ENCODE measurements around the gene ELP5.
"Not testable (repeated sequence)": the region's sequence is repeated elsewhere in the genome, so short reads cannot be mapped to it uniquely, and the experiment has no call there.

ELP5 gene

GRCh38 chr17:7237266-7237760 lies 14.7 kb upstream of the ELP5 start:
- DNase-seq = no peak

DNA sequence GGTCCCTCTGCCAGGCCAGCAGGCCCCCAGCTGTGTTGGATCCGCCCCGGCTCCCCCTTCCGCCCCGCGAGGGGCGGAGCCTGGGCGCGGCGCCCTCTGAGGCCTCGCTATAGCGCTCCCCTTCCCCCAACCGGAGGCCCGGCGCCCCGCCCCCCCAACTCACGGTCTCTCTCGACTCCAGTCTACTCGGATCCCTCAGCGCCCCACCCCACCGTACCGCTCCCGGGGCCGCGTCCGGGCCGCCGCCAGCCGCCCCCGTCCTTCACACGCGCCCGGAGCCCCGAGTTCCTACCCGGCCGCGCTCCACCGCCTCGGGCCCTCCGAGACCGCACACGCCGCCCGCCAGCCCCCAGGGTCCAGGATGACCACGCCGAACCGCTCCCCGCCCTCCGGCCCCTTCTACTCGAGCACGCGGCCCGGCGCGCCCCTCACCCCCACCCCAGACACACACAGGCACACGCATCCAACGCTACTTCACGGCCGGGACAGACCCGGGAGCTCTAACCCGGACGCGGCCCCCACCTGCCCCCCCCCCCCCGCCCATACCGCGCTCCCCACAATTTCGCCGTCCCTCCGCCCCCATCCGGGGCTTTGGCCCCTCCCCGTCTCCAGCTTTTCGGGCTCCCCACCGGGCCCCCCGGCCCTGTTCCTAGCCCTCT lies 14.1 kb upstream of the ELP5 start:
- DNase-seq = peak; percentile 91

- peak; percentile 37 for DNase-seq
Observed at GRCh38 chr17:7238420-7239090, 13.5 kb upstream of the ELP5 start.

- DNase-seq = peak; percentile 98
Observed at GRCh38 chr17:7239091-7240027, 12.7 kb upstream of the ELP5 start, which contains the start of gene PHF23. Gene PHF23 (minus strand): TSS chr17:7239457. CDS start chr17:7239279, 178 bp downstream.

DNA sequence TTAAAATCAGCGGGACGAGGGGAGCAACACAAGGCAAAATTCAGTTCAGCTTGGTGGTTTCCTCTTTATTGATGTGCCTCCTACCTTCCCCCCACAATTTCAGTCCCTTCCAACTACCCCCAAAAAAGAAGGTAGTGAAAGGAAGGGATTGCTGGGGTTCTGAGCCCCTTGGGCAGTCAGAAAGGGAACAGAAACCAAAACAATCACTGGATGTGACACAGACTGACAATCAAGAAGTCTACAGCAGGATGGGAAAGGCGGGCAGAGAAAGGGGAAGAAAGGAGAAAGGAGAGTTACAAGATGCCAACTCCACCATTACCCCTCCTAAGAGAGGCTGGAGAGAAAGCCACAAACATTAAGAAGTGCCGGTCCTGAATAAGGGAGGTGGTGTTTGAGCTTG lies 11.6 kb upstream of the ELP5 start:
- no peak for DNase-seq

- DNase-seq = no peak
Observed at GRCh38 chr17:7241090-7241733, 10.8 kb upstream of the ELP5 start.

- peak; percentile 95 for DNase-seq
Observed at GRCh38 chr17:7241783-7242716, 10.0 kb upstream of the ELP5 start, which contains the start of gene GABARAP. Gene GABARAP (minus strand): TSS chr17:7242449. CDS start chr17:7242330, 119 bp downstream.

DNA sequence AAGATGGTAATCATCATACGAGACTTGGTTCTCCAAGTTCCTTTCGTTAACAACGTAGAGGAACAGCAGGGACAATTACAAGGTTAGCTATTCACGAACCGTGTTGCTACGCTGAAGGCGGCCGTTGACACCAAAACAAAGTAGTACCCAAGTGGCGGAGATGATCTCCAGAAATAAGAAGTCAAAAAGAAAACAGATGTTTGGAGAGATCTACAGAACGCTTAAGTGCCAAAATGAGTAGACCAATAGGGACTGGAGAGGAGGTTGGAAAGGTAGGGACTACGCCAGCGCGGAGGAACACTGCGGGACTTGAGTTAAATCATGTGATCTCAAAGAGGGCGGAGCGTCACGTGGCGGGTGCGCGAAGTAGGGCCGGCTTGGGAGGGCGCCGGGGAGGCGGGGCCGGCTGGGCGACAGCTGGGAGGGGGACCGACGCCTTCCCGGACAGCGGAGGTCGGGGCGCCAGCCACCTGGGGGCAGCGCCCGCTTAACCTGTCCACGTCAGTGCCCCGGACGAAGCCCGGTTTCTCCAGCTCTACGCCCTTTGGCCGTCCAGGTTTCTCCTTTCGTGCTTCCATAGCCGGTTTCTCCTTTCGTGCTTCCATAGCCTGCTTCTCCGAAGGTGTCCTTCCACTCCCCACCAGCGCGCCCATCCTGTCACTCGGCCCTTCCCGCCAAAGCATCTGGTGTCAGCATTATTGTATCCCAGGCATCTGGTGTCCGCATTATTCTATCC lies 9.1 kb upstream of the ELP5 start:
- peak; percentile 94 for DNase-seq

GRCh38 chr17:7243453-7243729 lies 8.6 kb upstream of the ELP5 start:
- DNase-seq = no peak

DNA sequence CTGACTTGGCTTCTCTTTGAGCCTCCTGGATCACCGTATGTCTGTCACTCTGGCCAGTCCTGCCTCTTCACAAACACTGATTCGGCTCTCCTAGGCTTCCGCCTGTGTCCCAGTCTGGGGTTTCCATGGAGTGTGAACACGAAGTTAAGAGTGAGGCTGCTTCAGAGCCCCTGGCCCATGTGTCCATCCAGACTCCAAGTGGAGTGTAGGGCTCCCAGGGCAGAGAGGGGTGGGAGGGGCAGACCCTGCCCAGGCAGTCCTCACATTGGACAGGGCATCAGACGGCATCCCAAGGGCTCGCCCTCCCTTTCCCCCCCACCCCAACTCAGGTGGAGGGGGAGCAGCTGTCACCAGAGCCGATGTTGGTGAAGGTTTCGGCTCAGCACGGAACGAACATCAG lies 8.2 kb upstream of the ELP5 start:
- DNase-seq = not testable (repeated sequence)

DNA sequence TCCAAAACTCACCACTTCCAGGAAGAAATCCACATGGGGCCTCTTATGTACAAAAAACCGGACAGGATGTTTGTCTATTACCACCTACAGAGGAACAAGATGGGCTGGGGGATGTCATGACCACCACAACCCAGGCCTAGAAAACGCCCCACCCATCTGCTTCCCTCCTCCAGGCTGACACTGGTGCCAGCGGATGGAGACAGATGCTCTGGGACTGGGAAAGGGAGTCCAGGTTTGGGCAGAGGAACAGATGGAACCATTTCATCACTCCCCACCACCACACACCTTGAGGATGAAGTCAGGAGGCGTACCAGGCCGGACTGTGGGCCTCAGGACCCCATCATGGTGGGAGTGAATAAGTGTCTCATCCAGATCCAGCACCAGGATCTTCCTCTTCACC lies 5.2 kb upstream of the ELP5 start:
- no peak for DNase-seq

GRCh38 chr17:7248796-7249195 lies 3.2 kb upstream of the ELP5 start:
- DNase-seq = no peak

DNA sequence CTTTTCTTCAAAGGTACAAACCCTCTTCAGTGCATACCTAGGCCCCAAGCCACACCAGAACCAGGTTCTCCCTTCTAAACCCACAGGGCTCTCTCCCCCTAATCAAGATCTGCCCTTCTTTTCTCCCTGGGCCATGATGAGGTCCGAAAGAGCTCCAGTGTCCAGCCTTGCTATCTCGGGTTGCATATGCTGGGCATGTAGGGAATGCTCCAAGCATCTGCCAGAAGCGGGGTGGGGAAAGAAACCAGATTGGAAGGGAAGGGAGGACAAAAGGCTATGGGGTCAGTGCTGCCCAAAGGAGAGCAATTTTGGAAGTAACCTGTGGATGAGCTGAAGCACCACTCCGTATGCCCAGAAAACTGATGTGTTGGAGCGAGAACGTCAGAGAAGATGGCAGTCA lies 2.8 kb upstream of the ELP5 start:
- DNase-seq = no peak

DNA sequence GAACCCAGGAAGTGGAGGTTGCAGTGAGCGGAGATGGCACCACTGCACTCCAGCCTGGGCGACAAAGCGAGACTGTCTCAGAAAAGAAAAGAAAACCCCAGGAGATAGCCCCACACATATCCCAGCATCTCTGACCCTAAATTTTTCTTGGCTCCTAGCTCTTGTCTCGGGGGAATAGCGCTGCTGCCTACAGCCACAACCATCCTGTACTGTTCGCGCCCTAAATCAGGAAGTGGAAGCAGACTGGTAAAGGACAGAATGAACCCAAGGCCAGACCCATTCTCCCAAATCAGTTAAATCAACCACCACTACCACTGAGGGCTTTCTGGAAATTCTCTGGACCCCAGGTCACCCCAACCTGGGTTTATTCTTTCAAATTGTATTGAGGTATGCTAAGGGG lies 2.2 kb upstream of the ELP5 start:
- no peak for DNase-seq

DNA sequence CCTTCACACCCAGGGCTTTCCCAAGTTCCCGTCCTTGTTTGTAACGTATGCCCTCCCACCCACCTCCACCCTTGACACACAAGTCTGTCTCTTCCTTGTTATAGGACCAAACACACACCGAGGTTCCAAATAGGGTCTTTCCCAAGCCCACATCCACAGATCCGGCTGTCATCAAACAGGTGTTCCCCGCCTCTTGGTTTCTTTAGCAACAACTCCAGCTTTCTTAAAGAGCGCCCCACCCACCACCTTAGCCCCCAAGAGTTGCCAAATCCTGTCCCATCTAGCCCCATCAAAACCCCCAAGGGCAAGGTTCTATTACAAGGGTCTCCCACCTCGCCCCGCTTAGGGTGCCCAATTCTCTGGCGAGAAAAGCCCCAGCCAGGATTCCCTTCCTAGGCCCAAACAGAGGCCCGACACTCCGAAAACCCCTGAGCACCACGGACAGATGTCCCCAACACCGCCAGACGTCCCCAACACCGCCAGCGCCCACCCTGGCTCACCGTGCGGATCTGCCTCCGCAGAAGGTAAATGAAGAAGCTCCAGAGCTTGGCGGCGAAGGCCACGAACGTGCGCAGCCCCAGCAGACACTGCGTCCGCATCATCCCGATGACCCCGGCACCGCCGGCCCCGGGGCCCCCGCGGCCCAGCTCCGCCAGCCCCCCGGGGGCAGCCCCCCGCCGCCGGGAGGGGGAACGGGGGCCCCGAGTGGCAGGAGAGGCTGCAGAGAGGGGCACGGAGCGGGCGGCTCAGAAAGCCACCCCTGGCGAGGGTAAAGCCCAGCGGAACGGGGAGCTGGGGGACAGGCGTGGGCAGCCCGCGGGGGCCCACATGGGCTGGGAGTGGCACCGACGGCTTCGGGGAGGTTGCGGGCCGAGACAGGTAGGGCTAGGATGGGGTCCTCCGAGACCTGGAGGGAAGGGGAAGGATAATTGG lies 1.1 kb upstream of the ELP5 start:
- DNase-seq = no peak

DNA sequence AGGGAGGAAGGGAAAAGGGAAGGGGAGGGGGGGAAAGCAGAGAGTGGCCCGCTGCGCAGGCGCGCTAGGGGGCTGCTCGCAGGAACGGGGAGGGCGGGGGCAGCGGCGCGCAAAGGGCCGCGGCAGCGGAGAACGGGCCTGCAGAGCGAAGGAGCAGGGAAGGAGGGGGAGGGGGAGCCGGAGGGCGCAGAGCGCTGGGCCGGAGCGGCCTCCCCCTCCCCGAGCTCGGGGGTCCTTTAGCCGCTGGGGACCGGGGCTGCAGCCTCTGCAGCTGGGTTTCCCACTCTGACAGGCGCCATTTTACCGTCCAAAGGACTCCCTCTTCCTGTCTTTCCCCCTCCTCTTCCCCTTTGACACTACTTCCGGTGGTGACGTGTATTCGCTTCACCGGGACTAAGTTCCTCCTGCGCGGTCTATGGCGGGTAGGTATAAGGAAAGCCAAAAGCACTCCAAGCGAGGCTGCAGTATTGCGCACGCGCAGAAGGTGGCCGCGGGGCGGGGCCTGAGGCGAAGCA lies 297 bp upstream of the ELP5 start, which contains the start of gene CTDNEP1:
Gene CTDNEP1 (minus strand): TSS at position 74 of the 515 bp plus-strand sequence. CDS start 438 bp downstream, outside the sequence.
- peak; percentile 99 for DNase-seq

DNA sequence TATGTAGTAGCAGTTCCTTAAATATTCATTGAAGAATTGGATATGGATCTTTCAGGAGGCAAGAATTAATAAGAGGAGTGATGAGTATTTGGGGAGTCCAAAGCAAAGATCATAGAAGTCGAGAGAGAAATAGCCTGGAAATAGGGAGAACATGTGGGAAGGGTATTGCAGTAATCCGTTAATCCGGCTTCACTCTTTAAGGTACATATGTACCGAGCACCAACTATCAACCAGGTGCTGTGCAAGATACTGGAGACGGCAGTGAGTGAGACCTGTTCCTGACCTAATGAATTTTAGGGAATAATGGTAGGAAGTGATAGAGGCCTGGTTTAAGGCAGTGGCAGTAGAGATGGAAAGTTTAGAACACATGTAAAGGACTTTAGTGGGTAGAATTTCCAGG lies 1.1 kb downstream of the ELP5 start:
- no peak for DNase-seq

DNA sequence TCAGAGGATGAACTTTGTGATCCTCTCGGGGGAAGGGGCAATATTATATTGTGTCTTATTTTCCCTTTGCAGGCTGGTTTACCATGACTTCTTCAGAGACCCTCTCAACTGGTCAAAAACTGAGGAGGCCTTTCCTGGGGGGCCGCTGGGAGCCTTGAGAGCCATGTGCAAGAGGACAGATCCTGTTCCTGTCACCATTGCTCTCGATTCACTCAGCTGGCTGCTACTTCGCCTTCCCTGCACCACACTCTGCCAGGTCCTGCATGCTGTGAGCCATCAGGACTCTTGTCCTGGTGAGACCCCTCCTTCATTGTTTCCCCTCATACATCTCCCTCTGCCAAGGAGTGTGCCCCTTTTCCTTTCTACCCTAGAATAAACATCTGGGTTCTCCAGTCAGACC lies 2.5 kb downstream of the ELP5 start:
- no peak for DNase-seq

DNA sequence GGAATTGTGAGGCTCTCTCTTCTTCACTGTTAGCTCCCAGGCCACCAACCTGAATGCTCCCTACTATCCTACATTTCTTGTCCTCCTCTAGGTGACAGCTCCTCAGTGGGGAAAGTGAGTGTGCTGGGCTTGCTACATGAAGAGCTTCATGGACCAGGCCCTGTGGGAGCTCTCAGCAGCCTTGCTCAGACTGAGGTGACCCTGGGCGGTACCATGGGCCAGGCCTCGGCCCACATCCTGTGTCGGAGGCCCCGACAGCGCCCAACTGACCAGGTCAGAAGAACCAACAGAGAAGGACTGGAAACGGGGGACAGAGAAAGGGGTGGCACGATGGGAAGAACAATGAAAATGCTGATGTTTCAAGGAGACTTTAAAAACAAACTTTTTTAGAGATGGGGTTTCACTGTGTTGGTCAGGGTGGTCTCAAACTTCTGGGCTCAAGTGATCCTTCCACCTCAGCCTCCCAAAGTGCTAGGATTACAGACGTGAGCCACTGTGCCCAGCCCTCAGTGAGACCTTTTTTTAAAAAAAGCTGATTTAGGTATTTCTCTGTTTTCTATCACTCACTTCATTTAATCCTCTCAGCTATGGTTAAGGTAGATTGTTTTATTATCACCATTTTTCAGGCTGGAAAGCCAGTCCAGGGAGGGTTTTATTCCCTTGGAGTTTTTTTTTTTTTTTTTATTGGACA lies 4.9 kb downstream of the ELP5 start:
- no peak for DNase-seq
